CD4-positive, alpha-beta T cell (primary cell): ENCODE data around the gene TRIM48. TPM values are rescaled to one million over a fixed set of nuclear protein-coding genes. Genes with fewer than 3 reads are reported as not detected.
"Not testable (repeated sequence)": the region's sequence is repeated elsewhere in the genome, so short reads cannot be mapped to it uniquely, and the experiment has no call there.

Experiments used
- ATAC-seq: fragments of 200-7000 bp; cut with Tn5 transposase; one replicate; pipeline ENCODE4 v1.10.0; 2022; ENCODE audit warnings: mild to moderate bottlenecking; ENCODE audit not compliant: poor library complexity
- CTCF ChIA-PET: fragments of 350-600 bp; sonication (Branson Sonifier 250); formaldehyde crosslinking; loops from one replicate; lab custom pipeline; 2021; ENCODE audit warnings: antibody characterized with exemption, inconsistent platforms; lab: Charles Lee
- POLR2A ChIA-PET: fragments of 350-600 bp; sonication (Branson Sonifier 250); formaldehyde crosslinking; loops from one replicate; lab custom pipeline; 2021; ENCODE audit warnings: antibody characterized with exemption, inconsistent platforms; lab: Charles Lee
- DNase-seq, 14 experiments: peaks; one replicate each; pipeline ENCODE4 v3.0.0-alpha.2; 2013 to 2020; ENCODE audit warnings: mixed read lengths in 2 of 14
- H3K27ac ChIP-seq, 2 donors: one replicate each; pipeline versions ENCODE4 v1.5.1 to v1.7.0; 2013; ENCODE audit warnings: low read length in 2 of 2, low read depth in 1 of 2, mild to moderate bottlenecking in 1 of 2
- H3K27me3 ChIP-seq, 2 experiments: 1 replicate in 1 of 2; 2 replicates in 1 of 2; pipeline versions ENCODE4 v1.6.1 to v1.7.0; 2013; ENCODE audit warnings: low read length in 2 of 2, control low read depth in 1 of 2, mild to moderate bottlenecking in 1 of 2, moderate library complexity in 1 of 2; ENCODE audit not compliant: insufficient read depth in 2 of 2, control insufficient read depth in 1 of 2
- H3K36me3 ChIP-seq: one replicate; pipeline ENCODE4 v1.6.1; 2013; ENCODE audit warnings: low read length, control low read depth; ENCODE audit not compliant: insufficient read depth
- H3K4me1 ChIP-seq: one replicate; pipeline ENCODE4 v1.6.1; 2013; ENCODE audit warnings: low read length, control low read depth; ENCODE audit not compliant: insufficient read depth
- H3K4me3 ChIP-seq: one replicate; pipeline ENCODE4 v1.5.1; 2013; ENCODE audit warnings: mild to moderate bottlenecking, low read length, moderate library complexity
- H3K9me3 ChIP-seq, 2 experiments: 1 replicate in 1 of 2; 2 replicates in 1 of 2; pipeline versions ENCODE4 v1.6.1 to v1.7.0; 2013; ENCODE audit warnings: low read length in 2 of 2, mild to moderate bottlenecking in 2 of 2, control low read depth in 1 of 2, moderate library complexity in 1 of 2; ENCODE audit not compliant: control insufficient read depth in 1 of 2, insufficient read depth in 1 of 2
- H3K27ac Mint-ChIP-seq: one replicate; pipeline ENCODE4 v1.8.0; 2020; ENCODE audit warnings: mixed read lengths
- H3K27me3 Mint-ChIP-seq: one replicate; pipeline ENCODE4 v1.8.0; 2021; ENCODE audit warnings: mixed read lengths
- H3K36me3 Mint-ChIP-seq: one replicate; pipeline ENCODE4 v1.8.0; 2021; ENCODE audit warnings: low read depth, mixed read lengths
- H3K4me1 Mint-ChIP-seq: one replicate; pipeline ENCODE4 v1.8.0; 2021; ENCODE audit warnings: low read depth, mixed read lengths
- H3K4me3 Mint-ChIP-seq: one replicate; pipeline ENCODE4 v1.8.0; 2020; ENCODE audit warnings: mild to moderate bottlenecking, mixed read lengths
- H3K9me3 Mint-ChIP-seq: one replicate; pipeline ENCODE4 v1.8.0; 2020; ENCODE audit warnings: mixed read lengths
- CTCF ChIP-seq: fragments of 200-600 bp; IDR thresholded peaks from one replicate; pipeline ENCODE4 v1.8.0; 2022; ENCODE audit warnings: antibody characterized with exemption, mild to moderate bottlenecking
- intact Hi-C, 2 experiments: fragments of 100-400 bp; cut with DNase I in 1 of 2; cut with micrococcal nuclease in 1 of 2; formaldehyde crosslinking; loops; one replicate each; pipeline versions ENCODE4 v1.15.1 to v1.9.0; 2023 to 2025; cut with DNase I, micrococcal nuclease
- polyA plus RNA-seq, 2 donors: library from polyadenylated mRNA; unstranded; fragments of 120-200 nt; gene quantifications; one replicate each; pipeline ENCODE4 v1.2.1, GENCODE V29; 2013
- total RNA-seq, 174 experiments: library from RNA in 2 of 174; stranded (reverse) in 2 of 174; gene quantifications; one replicate each; pipeline ENCODE4 v1.2.3 and lab custom pipeline; 2021 to 2026

Gene TRIM48
- total RNA-seq (not detected), total RNA-seq (lab: John Stamatoyannopoulos, UW) (0 to 0.08 (median 0) reads per million in 172 experiments)
- polyA plus RNA-seq (2013, experiment 1 of 2) = not detected
- polyA plus RNA-seq (2013, experiment 2 of 2) = not detected

GRCh38 chr11:55261855-55262254 lies at the start of gene TRIM48:
Gene TRIM48, plus strand, starts transcription at chr11:55262155. Its CDS starts 113 bp downstream, at chr11:55262268.
- DNase-seq, intact Hi-C loops, H3K4me1 Mint-ChIP-seq, ATAC-seq, CTCF ChIA-PET, H3K36me3 ChIP-seq, POLR2A ChIA-PET, H3K4me3 Mint-ChIP-seq, H3K4me1 ChIP-seq, H3K27ac ChIP-seq, H3K27me3 ChIP-seq, H3K9me3 ChIP-seq, H3K9me3 Mint-ChIP-seq, H3K27ac Mint-ChIP-seq, H3K4me3 ChIP-seq, H3K36me3 Mint-ChIP-seq, H3K27me3 Mint-ChIP-seq: not testable (repeated sequence)

GRCh38 chr11:55238316-55238715 lies 23.6 kb upstream of the TRIM48 start:
- H3K9me3 ChIP-seq, CTCF ChIA-PET, H3K4me1 Mint-ChIP-seq, DNase-seq, intact Hi-C loops, H3K27ac ChIP-seq, H3K36me3 ChIP-seq, H3K36me3 Mint-ChIP-seq, H3K4me3 Mint-ChIP-seq, H3K27me3 Mint-ChIP-seq, H3K27me3 ChIP-seq, ATAC-seq, H3K27ac Mint-ChIP-seq, H3K4me3 ChIP-seq, POLR2A ChIA-PET, H3K4me1 ChIP-seq: not testable (repeated sequence)
- peaks cover 11% of the 10 kb centered on the region for H3K9me3 Mint-ChIP-seq

GRCh38 chr11:55263081-55263480 lies 1.1 kb downstream of the TRIM48 start:
- Mint-ChIP-seq H3K4me1 (no peaks in the 10 kb centered on the region), H3K9me3 (peaks cover 5% of the 10 kb centered on the region), H3K27me3 (no peaks in the 10 kb centered on the region), H3K4me3 (no peak overlapping the region), H3K36me3 (no peaks in the 10 kb centered on the region), H3K27ac (no peak overlapping the region)
- no peaks in the 10 kb centered on the region for H3K27me3 ChIP-seq
- no peaks in the 10 kb centered on the region for H3K36me3 ChIP-seq
- ATAC-seq (no peak), DNase-seq (no peak)
- ChIA-PET CTCF (no interaction called here), POLR2A (no interaction called here)
- peaks cover 0 to 5% of the 10 kb centered on the region in 2 experiments for H3K9me3 ChIP-seq
- H3K4me1 ChIP-seq = no peaks in the 10 kb centered on the region
- no peak for TF ChIP-seq CTCF
- intact Hi-C loops = no loop called here
- H3K27ac ChIP-seq = no peak overlapping the region
- H3K4me3 ChIP-seq = no peak overlapping the region

Other genes starting within 250 kb of the TRIM48 start
- not detected for gene OR4A16, start 81.0 kb downstream of the TRIM48 start, total RNA-seq
- not detected for gene OR4A15, start 105.8 kb downstream of the TRIM48 start, total RNA-seq